Lung (tissue), 12 donors: ENCODE results near the gene NFASC. TPM values are rescaled to one million over a fixed set of nuclear protein-coding genes. Genes with fewer than 3 reads are reported as not detected.

Experiments used
- ATAC-seq: fragments of 200-7000 bp; cut with Tn5 transposase; one replicate; pipeline ENCODE4 v1.9.1; 2020; ENCODE audit warnings: moderate number of reproducible peaks; ENCODE audit not compliant: insufficient read depth, low FRiP score
- DNase-seq, 3 donors: peaks; one replicate each; pipeline ENCODE4 v3.0.0-alpha.2; 2013 to 2017
- H3K27ac ChIP-seq, 2 donors: one replicate each; pipeline ENCODE4 v1.5.1; 2013; ENCODE audit warnings: mild to moderate bottlenecking in 2 of 2, moderate library complexity in 2 of 2, control low read depth in 1 of 2, inconsistent platforms in 1 of 2, low read depth in 1 of 2, low read length in 1 of 2
- H3K27me3 ChIP-seq, 3 donors: one replicate each; pipeline ENCODE4 v1.5.1; 2013; ENCODE audit warnings: low read length in 2 of 3; ENCODE audit not compliant: control insufficient read depth in 3 of 3, insufficient read depth in 3 of 3
- H3K36me3 ChIP-seq, 4 donors: one replicate each; pipeline ENCODE4 v1.5.1; 2013; ENCODE audit warnings: low read length in 4 of 4, mild to moderate bottlenecking in 1 of 4, moderate library complexity in 1 of 4; ENCODE audit not compliant: control insufficient read depth in 4 of 4, insufficient read depth in 4 of 4
- H3K4me1 ChIP-seq, 5 donors: one replicate each; pipeline ENCODE4 v1.5.1; 2013; ENCODE audit warnings: low read length in 5 of 5, mild to moderate bottlenecking in 2 of 5, moderate library complexity in 1 of 5; ENCODE audit not compliant: control insufficient read depth in 5 of 5, insufficient read depth in 5 of 5
- H3K4me3 ChIP-seq: one replicate; pipeline ENCODE4 v1.5.1; 2013; ENCODE audit warnings: mild to moderate bottlenecking, control low read depth, moderate library complexity
- H3K9ac ChIP-seq, 2 donors: one replicate each; pipeline ENCODE4 v1.5.1; 2013; ENCODE audit warnings: low read length in 2 of 2, control low read depth in 1 of 2; ENCODE audit not compliant: insufficient read depth in 1 of 2
- H3K9me3 ChIP-seq, 4 donors: one replicate each; pipeline ENCODE4 v1.5.1; 2013; ENCODE audit warnings: low read length in 3 of 4, mild to moderate bottlenecking in 1 of 4, moderate library complexity in 1 of 4; ENCODE audit not compliant: control insufficient read depth in 4 of 4, insufficient read depth in 3 of 4
- CTCF ChIP-seq: IDR thresholded peaks from 2 replicates; pipeline ENCODE4 v1.5.1; 2012; ENCODE audit warnings: mild to moderate bottlenecking; ENCODE audit errors: control extremely low read depth, extremely low read depth
- WGBS, 2 donors: extraction: QIAGEN DNeasy Blood & Tissue Kit; methylation state at CpG; one replicate each; pipeline ENCODE4 v1.1.7; 2013; 5-methylcytosine and 5-hydroxymethylcytosine counted together
- polyA plus RNA-seq, 2 donors: library from polyadenylated mRNA; stranded (reverse); fragments of 200-250 nt; gene quantifications; one replicate each; pipeline ENCODE4 v1.2.1, GENCODE V29; 2013
- total RNA-seq, 2 donors: library from RNA; depleted of rRNA in 1 of 2; stranded (reverse); fragments of >200 nt in 1 of 2; gene quantifications; one replicate each; pipeline ENCODE4 v1.2.1, GENCODE V29; 2014 to 2021
- donor health status: control.
- donor health status: control.
- donor health status: Bipolar disorder and iron deficiency.
- donor health status: healthy.
- donor health status: DM: yes; HTN: yes; CAD: no.

The NFASC gene
- total and polyA plus RNA-seq, 4 donors: 1.8 to 11.2 (median 3.8) TPM

- H3K36me3 ChIP-seq: no peaks in the 10 kb centered on the region
- TF ChIP-seq CTCF: no peak
- H3K9ac ChIP-seq: no peak overlapping the region
- no peaks in the 10 kb centered on the region for H3K9me3 ChIP-seq
- H3K27me3 ChIP-seq: peaks cover 0 to 5% (median 0%) of the 10 kb centered on the region in 3 donors
- ATAC-seq: no peak
- 78 to 84% methylated on average over 5 of the region's 5 CpGs for WGBS, 2 donors
- DNase-seq: no peak
- no peak overlapping the region for H3K27ac ChIP-seq
- peaks cover 0 to 5% (median 0%) of the 10 kb centered on the region in 5 donors for H3K4me1 ChIP-seq
- H3K4me3 ChIP-seq: no peak overlapping the region
Measured at GRCh38 chr1:204866051-204866596, 4.5 kb upstream of the NFASC start.

- no peak overlapping the region for H3K27ac ChIP-seq
- TF ChIP-seq CTCF: no peak
Measured at GRCh38 chr1:204867203-204867602, 3.5 kb upstream of the NFASC start.

GRCh38 chr1:204867666-204868339 is 2.9 kb upstream of the NFASC start:
- H3K27ac ChIP-seq: no peak overlapping the region
- DNase-seq: no peak

More at GRCh38 chr1:204867203-204867602, 3.5 kb upstream of the NFASC start:
- H3K9ac ChIP-seq: no peak overlapping the region
- H3K9me3 ChIP-seq: no peaks in the 10 kb centered on the region
- H3K4me3 ChIP-seq: no peak overlapping the region
- ATAC-seq: no peak
- DNase-seq: no peak
- peaks cover 0 to 5% (median 0%) of the 10 kb centered on the region in 5 donors for H3K4me1 ChIP-seq
- no peaks in the 10 kb centered on the region for H3K36me3 ChIP-seq
- WGBS, 2 donors: 89 to 93% methylated on average over 2 of the region's 2 CpGs
- peaks cover 0 to 5% (median 0%) of the 10 kb centered on the region in 3 donors for H3K27me3 ChIP-seq

More at GRCh38 chr1:204867666-204868339, 2.9 kb upstream of the NFASC start:
- Histone ChIP-seq H3K4me1 (peaks cover 0 to 5% (median 0%) of the 10 kb centered on the region in 5 donors), H3K4me3 (no peak overlapping the region), H3K9ac (no peak overlapping the region), H3K36me3 (no peaks in the 10 kb centered on the region), H3K27me3 (peaks cover 0 to 5% (median 0%) of the 10 kb centered on the region in 3 donors), H3K9me3 (no peaks in the 10 kb centered on the region)
- TF ChIP-seq CTCF: no peak
- ATAC-seq: no peak
- 74 to 80% methylated on average over 10 of the region's 10 CpGs for WGBS, 2 donors
